ENCODE data around the gene ATP11A. TPM values are rescaled to one million over a fixed set of nuclear protein-coding genes. Genes with fewer than 3 reads are reported as not detected.

ATP11A gene
- total RNA-seq, 4 donors from 2014 or later: 23.3 to 35.5 (median 31.1) TPM

GRCh38 chr13:112696001-112696868 lies 6.4 kb downstream of the ATP11A start:
- intact Hi-C loops (cut with DNase I; ENCODE audit: low total_unique reads): no loop called here
- 97% methylated on average over 53 of the region's 53 CpGs for WGBS, 2 donors
- no peak for TF ChIP-seq CTCF (IDR thresholded peaks at IDR 0.05)
- TF ChIP-seq POLR2A (IDR thresholded peaks at IDR 0.05): no peak
- peak in 1 of 2 donors; percentile 82 for DNase-seq (ENCODE audit: low spot score in 2 of 2)
- H3K4me3 ChIP-seq (ENCODE audit: low read depth, poor library complexity, severe bottlenecking): no peak overlapping the region

- TF ChIP-seq POLR2A (IDR thresholded peaks at IDR 0.05) (no peak), CTCF (IDR thresholded peaks at IDR 0.05) (no peak)
- intact Hi-C loops (cut with DNase I; ENCODE audit: low total_unique reads): no loop called here
- DNase-seq (ENCODE audit: low spot score in 2 of 2): peak in 1 of 2 donors; percentile 69
- H3K4me3 ChIP-seq (ENCODE audit: low read depth, poor library complexity, severe bottlenecking): no peak overlapping the region
- 97 to 99% methylated on average over 31 to 34 of the region's 34 CpGs for WGBS, 2 donors
These were observed 7.1 kb downstream of the ATP11A start for GRCh38 chr13:112696869-112697465.

- intact Hi-C loops (cut with DNase I; ENCODE audit: low total_unique reads): no loop called here
- peak in 1 of 2 donors; percentile 83 for DNase-seq (ENCODE audit: low spot score in 2 of 2)
- WGBS, 2 donors: 45 to 59% methylated on average over 18 to 19 of the region's 19 CpGs
- H3K4me3 ChIP-seq (ENCODE audit: low read depth, poor library complexity, severe bottlenecking): no peak overlapping the region
- TF ChIP-seq CTCF (IDR thresholded peaks at IDR 0.05) (no peak), POLR2A (IDR thresholded peaks at IDR 0.05) (no peak)
These were observed 8.2 kb downstream of the ATP11A start for GRCh38 chr13:112697756-112698655.

GRCh38 chr13:112699322-112699918 lies 9.6 kb downstream of the ATP11A start:
- no peak overlapping the region for H3K4me3 ChIP-seq (ENCODE audit: low read depth, poor library complexity, severe bottlenecking)
- intact Hi-C loops (cut with DNase I; ENCODE audit: low total_unique reads): no loop called here
- DNase-seq (ENCODE audit: low spot score in 2 of 2): peak in 1 of 2 donors; percentile 56
- TF ChIP-seq CTCF (IDR thresholded peaks at IDR 0.05): no peak
- no peak for TF ChIP-seq POLR2A (IDR thresholded peaks at IDR 0.05)
- 87 to 88% methylated on average over 13 of the region's 13 CpGs for WGBS, 2 donors

- TF ChIP-seq CTCF (IDR thresholded peaks at IDR 0.05): no peak
- H3K4me3 ChIP-seq (ENCODE audit: low read depth, poor library complexity, severe bottlenecking): no peak overlapping the region
- intact Hi-C loops (cut with DNase I; ENCODE audit: low total_unique reads): no loop called here
- peak in 1 of 2 donors; percentile 56 for DNase-seq (ENCODE audit: low spot score in 2 of 2)
- WGBS, 2 donors: 91 to 93% methylated on average over 30 to 32 of the region's 32 CpGs
These were observed 10.6 kb downstream of the ATP11A start for GRCh38 chr13:112700291-112701060.
